Activated CD4-positive, alpha-beta memory T cell treated with anti-CD3 and anti-CD28 coated beads for 36 hours (primary cell): ENCODE data around the gene PARP14. TPM values are rescaled to one million over a fixed set of nuclear protein-coding genes. Genes with fewer than 3 reads are reported as not detected.

Source experiments
- CTCF ChIA-PET: fragments of 350-600 bp; sonication (Branson Sonifier 250); formaldehyde crosslinking; loops from one replicate; lab custom pipeline; 2021; ENCODE audit warnings: antibody characterized with exemption, inconsistent platforms; lab: Charles Lee
- POLR2A ChIA-PET: fragments of 350-600 bp; sonication (Branson Sonifier 250); formaldehyde crosslinking; loops from one replicate; lab custom pipeline; 2021; ENCODE audit warnings: antibody characterized with exemption; lab: Charles Lee
- DNase-seq: peaks from one replicate; pipeline ENCODE4 v3.0.0-alpha.2; 2020
- H3K27ac Mint-ChIP-seq: one replicate; pipeline ENCODE4 v1.8.0; 2021; ENCODE audit warnings: mixed read lengths
- H3K27me3 Mint-ChIP-seq: one replicate; pipeline ENCODE4 v1.8.0; 2021; ENCODE audit warnings: mixed read lengths
- H3K36me3 Mint-ChIP-seq: one replicate; pipeline ENCODE4 v1.8.0; 2021; ENCODE audit warnings: mixed read lengths
- H3K4me1 Mint-ChIP-seq: one replicate; pipeline ENCODE4 v1.8.0; 2021; ENCODE audit warnings: low read depth, mixed read lengths
- H3K4me3 Mint-ChIP-seq: one replicate; pipeline ENCODE4 v1.8.0; 2021; ENCODE audit warnings: mild to moderate bottlenecking, mixed read lengths
- H3K9me3 Mint-ChIP-seq: one replicate; pipeline ENCODE4 v1.8.0; 2021; ENCODE audit warnings: mixed read lengths
- intact Hi-C: fragments of 100-400 bp; cut with micrococcal nuclease; formaldehyde crosslinking; loops from one replicate; pipeline ENCODE4 v1.15.1; 2023
- total RNA-seq, 2 experiments: library from RNA; stranded (reverse); gene quantifications; one replicate each; pipeline ENCODE4 v1.2.3, GENCODE V29; 2021

Gene PARP14
- total RNA-seq, 2 experiments from 2014 or later = 50.8 to 51.6 TPM

DNA sequence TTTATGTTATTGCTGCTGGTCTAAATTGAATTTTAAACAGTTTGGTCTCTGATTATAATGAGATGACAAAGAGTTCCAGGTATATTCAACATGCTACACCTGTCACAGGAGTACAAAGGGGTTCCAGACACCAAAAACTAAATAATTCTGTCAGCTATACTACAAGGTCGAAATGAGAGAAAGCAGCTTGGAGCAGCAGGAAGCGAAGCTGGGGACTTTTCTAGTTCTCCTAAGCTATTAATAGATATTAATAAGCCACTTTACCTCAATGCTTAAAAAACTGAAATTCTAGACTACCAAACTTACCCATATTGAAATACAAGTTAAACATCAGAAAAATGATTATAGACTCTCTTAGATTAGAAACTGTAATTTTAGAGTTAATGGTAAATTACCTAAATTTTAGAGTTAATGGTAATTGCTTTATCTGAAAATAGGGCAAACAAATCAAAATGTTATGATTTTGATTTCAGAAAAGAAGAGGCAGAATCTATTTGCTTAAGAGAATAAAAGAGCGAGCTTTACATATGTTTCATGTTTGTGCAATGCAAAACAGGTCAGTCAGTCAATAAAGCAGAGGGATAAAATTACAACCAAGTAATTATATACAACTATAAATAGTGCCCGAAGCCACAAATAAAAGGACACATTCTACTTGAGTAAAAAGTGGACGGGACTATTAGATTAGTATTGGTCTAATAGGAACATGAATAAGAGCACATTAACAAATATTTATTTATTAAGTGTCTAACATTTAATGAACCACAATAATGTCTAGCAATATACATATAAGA, 96.2 kb downstream of the PARP14 start:
- Mint-ChIP-seq H3K4me3 (no peak overlapping the region), H3K27me3 (no peaks in the 10 kb centered on the region), H3K4me1 (no peaks in the 10 kb centered on the region), H3K36me3 (peaks cover 4% of the 10 kb centered on the region), H3K27ac (no peak overlapping the region), H3K9me3 (no peaks in the 10 kb centered on the region)
- ChIA-PET CTCF (no interaction called here), POLR2A (no interaction called here)
- no peak for DNase-seq
- intact Hi-C loops = no loop called here

DNA sequence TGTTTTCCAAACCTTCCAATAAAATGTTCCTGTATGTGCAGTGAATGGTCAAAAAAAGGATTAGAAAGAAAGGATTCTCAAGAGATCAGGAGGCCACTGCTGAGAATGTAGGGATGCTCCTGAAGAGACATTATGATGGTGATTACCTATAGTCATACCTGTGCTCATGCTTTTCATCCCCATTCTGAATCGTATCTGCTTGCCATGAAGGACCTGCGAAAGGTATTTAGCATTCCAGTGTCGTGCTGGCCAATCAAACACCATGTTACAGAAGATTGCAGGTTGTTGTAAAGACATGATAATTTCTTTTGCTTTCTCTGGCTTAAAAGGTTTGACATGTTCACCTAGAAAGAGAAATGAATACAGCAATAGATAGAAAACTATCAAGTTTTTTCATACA, 96.9 kb downstream of the PARP14 start:
- H3K9me3 Mint-ChIP-seq = no peaks in the 10 kb centered on the region
- ChIA-PET POLR2A (no interaction called here), CTCF (no interaction called here)
- H3K27ac Mint-ChIP-seq = no peak overlapping the region
- no peaks in the 10 kb centered on the region for H3K27me3 Mint-ChIP-seq
- peaks cover 4% of the 10 kb centered on the region for H3K36me3 Mint-ChIP-seq
- intact Hi-C loops = no loop called here
- no peaks in the 10 kb centered on the region for H3K4me1 Mint-ChIP-seq
- H3K4me3 Mint-ChIP-seq = no peak overlapping the region
- DNase-seq = no peak

Other genes starting within 250 kb of the PARP14 start
- gene KPNA1, start 165.9 kb upstream of the PARP14 start, total RNA-seq = 10 to 100 TPM; 43.4 to 46.0 TPM
- gene PARP9, start 116.5 kb upstream of the PARP14 start, total RNA-seq = 10 to 100 TPM; 38.1 to 38.4 TPM
- gene DTX3L, start 116.5 kb upstream of the PARP14 start, total RNA-seq = 10 to 100 TPM; 39.6 to 40.8 TPM
- 10 to 100 TPM in 1 of 2 experiments, 1 to 10 TPM in 1; 9.1 to 11.0 TPM for gene PARP15, start 103.2 kb upstream of the PARP14 start, total RNA-seq
- gene HSPBAP1, start 113.0 kb downstream of the PARP14 start, total RNA-seq = 1 to 10 TPM; 4.8 TPM
- gene SLC49A4, start 114.2 kb downstream of the PARP14 start, total RNA-seq = 1 to 10 TPM; 2.3 to 2.7 TPM